Measurements from ENCODE around the gene KAZN. TPM values are rescaled to one million over a fixed set of nuclear protein-coding genes. Genes with fewer than 3 reads are reported as not detected.

KAZN gene
- total RNA-seq, 1 donor from 2014 or later = 3.7 TPM

GRCh38 chr1:14851760-14852159, 253.3 kb downstream of the KAZN start:
- Histone ChIP-seq H3K36me3 (ENCODE audit: control insufficient read depth in 3 of 3, insufficient read depth in 3 of 3, low read length in 3 of 3) (no peaks in the 10 kb centered on the region), H3K27me3 (ENCODE audit: control insufficient read depth in 3 of 3, insufficient read depth in 3 of 3, low read length in 3 of 3) (peaks cover 0 to 17% (median 3%) of the 10 kb centered on the region in 3 donors), H3K4me3 (ENCODE audit: low read length in 3 of 3) (no peak overlapping the region), H3K9me3 (ENCODE audit: control insufficient read depth in 3 of 3, low read length in 3 of 3) (no peaks in the 10 kb centered on the region), H3K4me1 (ENCODE audit: control insufficient read depth in 3 of 3, insufficient read depth in 3 of 3, low read length in 3 of 3) (no peaks in the 10 kb centered on the region), H3K9ac (ENCODE audit: low read depth in 1 of 3, low read length in 3 of 3) (no peak overlapping the region), H3K27ac (ENCODE audit: low read depth, low read length) (no peak overlapping the region)

GRCh38 chr1:14852291-14852690, 253.8 kb downstream of the KAZN start:
- Histone ChIP-seq H3K36me3 (ENCODE audit: control insufficient read depth in 3 of 3, insufficient read depth in 3 of 3, low read length in 3 of 3) (no peaks in the 10 kb centered on the region), H3K27ac (ENCODE audit: low read depth, low read length) (no peak overlapping the region), H3K9ac (ENCODE audit: low read depth in 1 of 3, low read length in 3 of 3) (no peak overlapping the region), H3K27me3 (ENCODE audit: control insufficient read depth in 3 of 3, insufficient read depth in 3 of 3, low read length in 3 of 3) (peaks cover 0 to 17% (median 3%) of the 10 kb centered on the region in 3 donors), H3K4me3 (ENCODE audit: low read length in 3 of 3) (no peak overlapping the region), H3K4me1 (ENCODE audit: control insufficient read depth in 3 of 3, insufficient read depth in 3 of 3, low read length in 3 of 3) (no peaks in the 10 kb centered on the region), H3K9me3 (ENCODE audit: control insufficient read depth in 3 of 3, low read length in 3 of 3) (no peaks in the 10 kb centered on the region)

- no peaks in the 10 kb centered on the region for H3K9me3 ChIP-seq (ENCODE audit: control insufficient read depth in 3 of 3, low read length in 3 of 3)
- H3K4me3 ChIP-seq (ENCODE audit: low read length in 3 of 3) = no peak overlapping the region
- H3K4me1 ChIP-seq (ENCODE audit: control insufficient read depth in 3 of 3, insufficient read depth in 3 of 3, low read length in 3 of 3) = no peaks in the 10 kb centered on the region
- H3K36me3 ChIP-seq (ENCODE audit: control insufficient read depth in 3 of 3, insufficient read depth in 3 of 3, low read length in 3 of 3) = no peaks in the 10 kb centered on the region
- H3K27ac ChIP-seq (ENCODE audit: low read depth, low read length) = no peak overlapping the region
- no peak overlapping the region for H3K9ac ChIP-seq (ENCODE audit: low read depth in 1 of 3, low read length in 3 of 3)
- peaks cover 0 to 10% (median 3%) of the 10 kb centered on the region in 3 donors for H3K27me3 ChIP-seq (ENCODE audit: control insufficient read depth in 3 of 3, insufficient read depth in 3 of 3, low read length in 3 of 3)
Observed at GRCh38 chr1:14853518-14853917, 255.0 kb downstream of the KAZN start.

- no peak overlapping the region for H3K9ac ChIP-seq (ENCODE audit: low read depth in 1 of 3, low read length in 3 of 3)
- H3K4me3 ChIP-seq (ENCODE audit: low read length in 3 of 3) = no peak overlapping the region
- no peaks in the 10 kb centered on the region for H3K36me3 ChIP-seq (ENCODE audit: control insufficient read depth in 3 of 3, insufficient read depth in 3 of 3, low read length in 3 of 3)
- no peak overlapping the region for H3K27ac ChIP-seq (ENCODE audit: low read depth, low read length)
- peaks cover 0 to 6% (median 3%) of the 10 kb centered on the region in 3 donors for H3K27me3 ChIP-seq (ENCODE audit: control insufficient read depth in 3 of 3, insufficient read depth in 3 of 3, low read length in 3 of 3)
- no peaks in the 10 kb centered on the region for H3K4me1 ChIP-seq (ENCODE audit: control insufficient read depth in 3 of 3, insufficient read depth in 3 of 3, low read length in 3 of 3)
- H3K9me3 ChIP-seq (ENCODE audit: control insufficient read depth in 3 of 3, low read length in 3 of 3) = no peaks in the 10 kb centered on the region
Observed at GRCh38 chr1:14855268-14855667, 256.8 kb downstream of the KAZN start.

GRCh38 chr1:14855801-14856200, 257.3 kb downstream of the KAZN start:
- peaks cover 0 to 6% (median 3%) of the 10 kb centered on the region in 3 donors for H3K27me3 ChIP-seq (ENCODE audit: control insufficient read depth in 3 of 3, insufficient read depth in 3 of 3, low read length in 3 of 3)
- H3K36me3 ChIP-seq (ENCODE audit: control insufficient read depth in 3 of 3, insufficient read depth in 3 of 3, low read length in 3 of 3) = no peaks in the 10 kb centered on the region
- no peak overlapping the region for H3K27ac ChIP-seq (ENCODE audit: low read depth, low read length)
- H3K9ac ChIP-seq (ENCODE audit: low read depth in 1 of 3, low read length in 3 of 3) = no peak overlapping the region
- no peak overlapping the region for H3K4me3 ChIP-seq (ENCODE audit: low read length in 3 of 3)
- no peaks in the 10 kb centered on the region for H3K4me1 ChIP-seq (ENCODE audit: control insufficient read depth in 3 of 3, insufficient read depth in 3 of 3, low read length in 3 of 3)
- no peaks in the 10 kb centered on the region for H3K9me3 ChIP-seq (ENCODE audit: control insufficient read depth in 3 of 3, low read length in 3 of 3)

- Histone ChIP-seq H3K36me3 (ENCODE audit: control insufficient read depth in 3 of 3, insufficient read depth in 3 of 3, low read length in 3 of 3) (no peaks in the 10 kb centered on the region), H3K27ac (ENCODE audit: low read depth, low read length) (no peak overlapping the region), H3K4me1 (ENCODE audit: control insufficient read depth in 3 of 3, insufficient read depth in 3 of 3, low read length in 3 of 3) (no peaks in the 10 kb centered on the region), H3K9ac (ENCODE audit: low read depth in 1 of 3, low read length in 3 of 3) (no peak overlapping the region), H3K9me3 (ENCODE audit: control insufficient read depth in 3 of 3, low read length in 3 of 3) (peaks cover 0 to 5% (median 0%) of the 10 kb centered on the region in 3 donors), H3K4me3 (ENCODE audit: low read length in 3 of 3) (no peak overlapping the region), H3K27me3 (ENCODE audit: control insufficient read depth in 3 of 3, insufficient read depth in 3 of 3, low read length in 3 of 3) (peaks cover 0 to 11% (median 2%) of the 10 kb centered on the region in 3 donors)
Observed at GRCh38 chr1:14857436-14858195, 259.1 kb downstream of the KAZN start.

- Histone ChIP-seq H3K9me3 (ENCODE audit: control insufficient read depth in 3 of 3, low read length in 3 of 3) (peaks cover 0 to 5% (median 0%) of the 10 kb centered on the region in 3 donors), H3K36me3 (ENCODE audit: control insufficient read depth in 3 of 3, insufficient read depth in 3 of 3, low read length in 3 of 3) (no peaks in the 10 kb centered on the region), H3K4me1 (ENCODE audit: control insufficient read depth in 3 of 3, insufficient read depth in 3 of 3, low read length in 3 of 3) (no peaks in the 10 kb centered on the region), H3K27me3 (ENCODE audit: control insufficient read depth in 3 of 3, insufficient read depth in 3 of 3, low read length in 3 of 3) (peaks cover 2 to 5% (median 5%) of the 10 kb centered on the region in 3 donors), H3K9ac (ENCODE audit: low read depth in 1 of 3, low read length in 3 of 3) (no peak overlapping the region), H3K4me3 (ENCODE audit: low read length in 3 of 3) (no peak overlapping the region), H3K27ac (ENCODE audit: low read depth, low read length) (no peak overlapping the region)
Observed at GRCh38 chr1:14862114-14862771, 263.8 kb downstream of the KAZN start.

GRCh38 chr1:14865106-14865505, 266.6 kb downstream of the KAZN start:
- Histone ChIP-seq H3K27ac (ENCODE audit: low read depth, low read length) (no peak overlapping the region), H3K27me3 (ENCODE audit: control insufficient read depth in 3 of 3, insufficient read depth in 3 of 3, low read length in 3 of 3) (peaks cover 2 to 10% (median 5%) of the 10 kb centered on the region in 3 donors), H3K9ac (ENCODE audit: low read depth in 1 of 3, low read length in 3 of 3) (no peak overlapping the region), H3K9me3 (ENCODE audit: control insufficient read depth in 3 of 3, low read length in 3 of 3) (peaks cover 0 to 5% (median 0%) of the 10 kb centered on the region in 3 donors), H3K36me3 (ENCODE audit: control insufficient read depth in 3 of 3, insufficient read depth in 3 of 3, low read length in 3 of 3) (no peaks in the 10 kb centered on the region), H3K4me1 (ENCODE audit: control insufficient read depth in 3 of 3, insufficient read depth in 3 of 3, low read length in 3 of 3) (no peaks in the 10 kb centered on the region), H3K4me3 (ENCODE audit: low read length in 3 of 3) (no peak overlapping the region)

- Histone ChIP-seq H3K9me3 (ENCODE audit: control insufficient read depth in 3 of 3, low read length in 3 of 3) (no peaks in the 10 kb centered on the region), H3K27me3 (ENCODE audit: control insufficient read depth in 3 of 3, insufficient read depth in 3 of 3, low read length in 3 of 3) (peaks cover 2 to 8% (median 4%) of the 10 kb centered on the region in 3 donors), H3K36me3 (ENCODE audit: control insufficient read depth in 3 of 3, insufficient read depth in 3 of 3, low read length in 3 of 3) (no peaks in the 10 kb centered on the region), H3K4me1 (ENCODE audit: control insufficient read depth in 3 of 3, insufficient read depth in 3 of 3, low read length in 3 of 3) (no peaks in the 10 kb centered on the region), H3K9ac (ENCODE audit: low read depth in 1 of 3, low read length in 3 of 3) (no peak overlapping the region), H3K4me3 (ENCODE audit: low read length in 3 of 3) (no peak overlapping the region), H3K27ac (ENCODE audit: low read depth, low read length) (no peak overlapping the region)
Observed at GRCh38 chr1:14866911-14867612, 268.6 kb downstream of the KAZN start.

GRCh38 chr1:14869187-14869586, 270.7 kb downstream of the KAZN start:
- peaks cover 2 to 5% (median 4%) of the 10 kb centered on the region in 3 donors for H3K27me3 ChIP-seq (ENCODE audit: control insufficient read depth in 3 of 3, insufficient read depth in 3 of 3, low read length in 3 of 3)
- H3K36me3 ChIP-seq (ENCODE audit: control insufficient read depth in 3 of 3, insufficient read depth in 3 of 3, low read length in 3 of 3) = no peaks in the 10 kb centered on the region
- no peak overlapping the region for H3K4me3 ChIP-seq (ENCODE audit: low read length in 3 of 3)
- no peaks in the 10 kb centered on the region for H3K4me1 ChIP-seq (ENCODE audit: control insufficient read depth in 3 of 3, insufficient read depth in 3 of 3, low read length in 3 of 3)
- H3K9me3 ChIP-seq (ENCODE audit: control insufficient read depth in 3 of 3, low read length in 3 of 3) = no peaks in the 10 kb centered on the region
- no peak overlapping the region for H3K9ac ChIP-seq (ENCODE audit: low read depth in 1 of 3, low read length in 3 of 3)
- no peak overlapping the region for H3K27ac ChIP-seq (ENCODE audit: low read depth, low read length)
